Measurements from ENCODE around the gene ZNF439.

GRCh38 chr19:11856596-11857250 is 8.2 kb downstream of the ZNF439 start:
- no peak for TF ChIP-seq REST (IDR thresholded peaks at IDR 0.05; ENCODE audit: low read depth)
- no peak for TF ChIP-seq EP300 (IDR thresholded peaks at IDR 0.05; ENCODE audit: borderline replicate concordance)
- no peak for TF ChIP-seq FOXM1 (IDR thresholded peaks at IDR 0.05; ENCODE audit: borderline replicate concordance, low read depth)
- TF ChIP-seq ZBTB7A (IDR thresholded peaks at IDR 0.05; ENCODE audit: low read depth), result no peak
- TF ChIP-seq EGR1 (IDR thresholded peaks at IDR 0.05), result no peak
- TF ChIP-seq TAF1 (IDR thresholded peaks at IDR 0.05; ENCODE audit: low read depth), result no peak
